Amygdala (tissue), 56 donors: ENCODE measurements around the gene CACNA2D3.

Source experiments
- DNase-seq, 56 donors: peaks; one replicate each; lab custom pipeline; 2025; lab: John Stamatoyannopoulos, UW

Gene CACNA2D3

DNA sequence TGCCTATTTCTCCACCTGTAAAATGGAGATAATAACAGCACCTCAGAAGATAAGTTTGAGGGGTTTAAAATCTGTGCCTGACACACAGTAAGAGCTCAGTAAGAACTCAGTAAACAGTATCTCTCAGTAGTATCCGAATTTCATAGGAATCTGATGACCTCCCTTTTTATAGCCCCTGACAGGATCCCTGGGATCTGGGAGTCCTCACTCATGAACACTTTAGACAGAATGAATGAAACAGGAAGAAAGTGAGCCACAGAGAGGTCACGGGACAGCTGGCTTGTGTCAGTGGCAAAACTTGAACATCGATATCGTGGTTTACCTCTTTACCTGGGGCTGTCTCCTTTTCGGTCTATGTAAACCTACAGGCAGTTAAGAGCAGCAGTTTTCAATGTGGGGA lies 754.3 kb downstream of the CACNA2D3 start:
- DNase-seq, result no peak

DNA sequence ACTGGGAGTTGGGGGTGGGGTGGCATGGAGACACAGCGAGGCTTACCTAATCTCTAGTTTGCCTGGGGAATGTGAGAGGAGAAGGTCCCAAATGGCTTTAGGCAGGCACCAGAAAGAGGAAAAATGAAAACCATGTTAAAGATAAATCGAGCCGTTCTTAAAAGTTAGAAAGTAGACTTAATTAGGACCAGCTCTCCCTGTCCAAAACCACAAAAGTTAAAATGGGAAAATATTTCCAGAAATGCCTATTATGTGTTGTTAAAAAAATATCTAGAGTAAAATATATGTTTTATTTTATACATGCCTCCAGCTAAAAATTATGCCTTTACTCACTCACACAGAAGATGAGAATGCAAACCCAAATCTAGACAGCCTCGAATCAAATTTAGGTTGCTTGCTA lies 755.4 kb downstream of the CACNA2D3 start:
- no peak for DNase-seq

DNA sequence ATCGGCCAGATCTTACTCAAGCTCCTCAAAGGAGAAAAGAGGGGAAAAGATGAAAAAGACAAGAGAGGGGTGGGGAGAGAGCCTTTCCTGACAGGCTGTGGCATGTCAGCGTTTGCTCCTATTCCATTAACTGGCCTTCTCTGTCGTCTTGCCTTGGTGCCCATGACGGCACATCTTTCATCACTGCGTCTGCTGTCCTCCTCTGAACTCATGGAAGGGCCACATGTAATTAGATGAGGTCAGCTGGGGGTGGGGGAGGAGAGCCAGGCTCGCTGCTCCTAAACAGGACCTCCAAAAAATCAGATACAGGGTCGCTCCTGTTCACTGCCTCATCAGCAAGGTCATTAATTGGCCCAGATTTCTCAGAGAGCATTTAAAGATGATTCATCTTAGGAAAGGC lies 755.8 kb downstream of the CACNA2D3 start:
- DNase-seq, result no peak

DNA sequence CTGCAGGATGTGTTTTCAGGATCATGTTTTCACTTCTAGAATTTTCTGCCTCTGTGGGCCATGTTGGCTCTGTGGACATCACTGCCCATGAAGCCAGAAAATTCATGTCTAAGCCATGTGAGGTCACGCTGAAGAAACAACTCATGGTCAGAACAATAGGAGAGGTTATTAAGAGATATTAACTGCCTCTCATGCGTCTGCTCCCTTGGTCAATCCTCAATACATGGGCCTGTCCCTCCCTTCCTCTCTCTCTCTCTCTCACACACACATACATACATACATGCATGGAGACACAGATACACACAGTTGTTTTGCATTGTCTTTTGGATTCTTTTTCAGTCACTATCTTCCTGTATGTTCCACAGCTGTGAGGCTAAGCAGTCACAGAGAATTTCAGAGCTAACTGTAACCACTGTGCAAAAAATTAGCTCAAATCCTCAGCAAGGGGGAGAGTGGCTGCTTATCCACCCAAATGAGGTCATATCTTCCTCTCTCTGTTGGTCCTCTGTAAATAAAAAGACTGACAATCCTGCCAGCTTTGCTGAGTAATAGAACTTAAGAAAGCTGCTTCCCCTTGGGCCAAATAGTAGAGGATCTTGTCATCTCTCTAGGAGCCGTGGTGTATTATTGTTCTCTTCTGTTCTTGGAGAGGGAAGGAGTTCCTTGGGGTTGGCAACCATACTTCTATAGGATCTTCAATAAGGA lies 759.9 kb downstream of the CACNA2D3 start:
- DNase-seq, result no peak

DNA sequence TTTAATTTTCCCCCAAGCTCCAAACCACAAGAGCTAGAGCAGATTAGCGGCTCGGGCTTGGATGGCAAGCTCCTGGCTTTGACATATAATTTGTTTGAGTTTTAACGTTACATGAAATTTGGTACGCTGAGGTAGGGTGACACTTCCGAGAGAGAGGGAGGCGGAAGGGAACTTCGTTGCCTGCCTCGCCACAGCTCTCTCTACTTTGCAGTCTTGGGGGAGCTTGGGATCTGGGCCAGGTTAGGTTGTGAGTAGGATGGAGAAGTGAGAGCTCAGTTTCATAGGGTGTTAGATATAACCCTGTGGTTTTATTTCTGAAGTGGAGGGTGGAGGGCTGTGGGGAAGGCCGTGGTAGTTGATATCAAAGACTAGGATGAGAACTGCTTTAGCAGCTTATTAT lies 765.8 kb downstream of the CACNA2D3 start:
- peak in 1 of 56 donors; percentile 5 for DNase-seq

DNA sequence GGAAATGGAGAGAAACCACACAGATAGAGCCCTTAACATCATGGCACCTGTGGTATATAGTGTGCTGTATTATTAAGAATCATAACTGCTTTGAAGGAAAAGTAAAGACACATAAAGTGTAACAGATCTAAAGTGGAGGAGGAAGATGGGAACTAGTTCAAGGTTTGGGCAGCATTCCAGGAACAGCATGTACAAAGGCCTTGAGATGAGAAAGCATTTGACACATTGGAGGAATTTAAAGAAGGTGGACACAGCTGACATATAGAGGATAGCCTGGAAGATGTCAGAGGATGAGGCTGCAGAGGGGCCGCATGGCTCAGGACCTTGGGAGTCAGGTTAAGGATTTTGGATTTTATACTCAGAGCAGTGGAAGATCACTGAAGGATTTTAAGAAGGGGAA lies 766.5 kb downstream of the CACNA2D3 start:
- DNase-seq, result peak in 1 of 56 donors; percentile 1

DNA sequence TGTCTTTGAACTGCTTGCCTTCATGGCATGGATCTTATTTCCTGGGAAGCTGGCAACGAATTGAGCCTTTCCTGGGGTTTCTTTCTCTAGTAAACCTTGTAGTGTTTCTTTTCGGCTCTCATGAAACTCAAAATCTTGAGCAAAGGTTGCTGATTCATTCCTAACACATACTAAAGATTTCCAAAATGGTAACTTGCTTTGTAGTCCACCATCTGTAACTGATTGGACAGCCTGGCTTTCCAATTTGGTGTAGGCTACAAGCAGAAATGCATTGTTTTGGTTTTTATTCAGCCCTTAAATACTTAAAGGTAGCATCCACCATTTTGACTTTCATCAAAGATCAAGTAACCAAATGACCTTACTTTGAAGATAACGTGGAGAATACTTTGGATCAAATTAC lies 767.4 kb downstream of the CACNA2D3 start:
- DNase-seq, result no peak

DNA sequence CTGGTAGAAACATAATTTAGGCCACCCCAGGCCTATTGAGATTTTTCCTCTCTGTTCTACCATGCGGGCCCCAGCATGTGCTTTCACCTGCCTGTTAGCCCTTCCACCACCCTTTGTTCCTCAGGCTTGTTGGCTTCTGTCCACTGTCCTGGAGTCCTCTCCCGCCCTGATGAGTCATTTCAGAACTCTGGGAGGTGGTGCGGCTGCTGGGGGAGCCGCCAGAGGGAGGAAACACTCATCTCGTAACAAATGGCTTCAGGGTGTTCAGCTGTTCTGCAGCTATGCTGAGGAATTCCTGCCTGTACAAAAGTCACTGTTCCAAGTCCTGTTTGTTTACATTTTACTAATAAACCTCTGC lies 769.2 kb downstream of the CACNA2D3 start:
- peak in 38 of 56 donors; percentile 3 to 50 (median 18) for DNase-seq

DNA sequence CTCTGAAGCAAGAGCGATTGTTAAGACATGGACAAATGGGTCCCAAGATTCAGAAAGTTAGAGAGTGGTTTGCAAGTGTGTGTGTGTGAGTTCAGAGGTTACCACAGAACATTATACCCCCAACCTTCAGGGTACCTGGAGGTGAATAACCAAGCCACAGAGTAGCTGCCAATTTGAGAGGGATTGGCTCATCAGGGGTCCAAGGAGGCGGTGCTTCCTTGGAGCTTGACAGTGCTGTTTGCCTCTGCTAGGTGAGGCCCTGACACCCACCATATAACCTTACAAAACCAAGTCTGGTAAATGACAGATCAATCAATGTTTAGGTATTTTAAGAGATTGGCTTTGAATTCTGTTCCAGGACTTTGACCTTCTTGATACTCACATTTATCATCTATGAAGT lies 769.8 kb downstream of the CACNA2D3 start:
- DNase-seq, result no peak

DNA sequence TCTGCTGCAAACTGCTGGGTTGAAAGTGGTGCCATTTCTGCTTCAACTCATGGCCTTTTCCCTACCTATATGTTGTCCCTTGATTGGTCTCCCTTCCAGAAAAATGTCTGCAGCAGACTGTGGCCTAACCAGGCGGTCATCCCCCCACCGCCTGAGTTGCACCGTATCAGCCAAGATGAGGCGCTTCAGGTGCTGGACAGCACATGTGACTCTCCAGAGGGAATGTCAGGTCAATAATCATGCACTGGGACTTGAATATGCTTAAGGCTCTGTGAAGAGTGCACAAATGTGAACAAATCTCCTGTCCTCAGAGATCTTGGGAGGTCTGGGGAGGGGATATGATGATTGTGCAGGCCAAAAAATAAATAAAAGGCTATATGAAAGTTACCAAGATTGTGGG lies 773.3 kb downstream of the CACNA2D3 start:
- no peak for DNase-seq

DNA sequence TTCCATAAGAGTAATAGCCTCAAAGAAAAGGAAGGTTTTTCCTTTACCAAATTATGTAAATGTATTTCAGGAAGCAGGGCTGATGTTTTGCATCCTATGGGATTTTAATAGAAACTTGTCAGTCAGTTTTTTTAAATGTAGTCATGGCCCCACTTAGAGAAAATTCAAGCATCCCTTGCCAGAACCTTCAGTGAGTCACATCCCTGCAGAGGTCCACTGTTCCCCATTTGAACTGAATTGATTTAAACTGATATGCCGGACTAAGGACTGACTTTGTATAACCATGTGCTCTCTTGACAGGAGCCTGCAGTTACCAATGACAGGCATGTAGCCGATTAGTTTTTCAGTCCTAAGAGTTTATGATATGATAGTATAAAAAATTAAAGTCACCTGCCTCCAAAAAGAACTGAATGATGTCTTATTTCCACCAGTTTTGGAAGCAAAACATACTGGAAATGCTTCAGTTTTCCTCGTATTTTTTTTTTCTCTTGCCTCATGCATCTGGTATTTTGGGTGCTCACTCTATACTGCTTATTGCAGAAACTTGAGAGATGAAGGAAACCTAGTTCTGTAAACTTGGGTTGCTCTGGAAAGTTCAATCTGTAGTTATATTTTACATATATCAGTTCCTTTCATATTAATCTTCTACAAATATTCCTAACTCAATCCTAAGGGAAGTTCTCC lies 774.8 kb downstream of the CACNA2D3 start:
- DNase-seq, result no peak

DNA sequence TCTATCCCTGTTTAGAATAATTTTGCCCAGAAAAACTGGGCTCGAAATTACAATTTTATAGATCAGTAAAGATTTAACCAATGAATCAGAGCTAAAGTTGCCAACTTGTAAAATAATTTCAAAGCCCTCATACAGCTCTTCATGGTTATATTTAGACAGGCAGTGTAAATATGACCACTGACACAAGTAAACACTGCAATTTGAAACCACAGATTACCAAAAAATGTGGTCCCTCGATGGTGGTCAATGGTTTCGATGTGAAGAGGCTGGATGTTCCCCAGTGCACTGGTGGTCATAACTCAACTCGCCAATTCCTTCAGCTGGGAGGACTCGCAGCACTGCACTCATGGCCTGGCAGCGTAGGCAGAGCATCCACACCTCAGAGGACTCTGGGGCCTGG lies 776.9 kb downstream of the CACNA2D3 start:
- DNase-seq, result no peak

DNA sequence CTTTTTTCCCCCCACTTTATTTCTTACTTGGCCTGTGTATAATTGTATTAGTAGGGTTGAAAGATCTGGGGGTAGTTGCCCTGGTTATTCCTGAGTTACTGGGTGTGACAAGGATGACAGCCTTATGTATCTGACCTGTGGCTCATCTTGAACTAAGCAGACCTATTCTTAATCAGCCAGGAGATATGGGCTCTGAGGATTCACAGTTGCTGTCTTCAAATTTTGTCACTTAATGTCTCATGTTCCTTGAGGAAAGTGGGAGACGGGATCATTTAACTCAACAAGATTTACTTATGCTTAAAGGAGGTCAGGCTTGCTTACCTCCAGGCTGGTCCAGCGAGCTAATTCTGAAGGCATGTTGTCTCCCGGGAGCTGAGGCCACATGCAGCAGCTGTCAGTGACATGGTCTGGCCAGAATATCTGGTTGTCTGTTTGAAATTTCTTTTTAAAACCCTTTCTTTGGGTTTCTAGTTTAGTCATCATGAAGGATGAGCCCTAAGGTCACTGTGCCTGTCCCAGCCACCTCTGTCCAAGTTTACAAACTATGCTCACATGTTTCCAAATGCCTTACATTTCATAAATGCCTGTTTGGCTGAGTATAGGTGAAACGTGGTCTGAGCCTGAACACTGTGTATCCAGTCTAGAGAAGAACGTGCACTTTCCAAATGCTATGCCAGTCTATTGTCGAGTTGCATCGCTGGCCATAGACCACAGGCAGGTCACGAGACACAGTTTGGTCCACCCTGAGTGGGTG lies 778.7 kb downstream of the CACNA2D3 start:
- DNase-seq, result no peak

DNA sequence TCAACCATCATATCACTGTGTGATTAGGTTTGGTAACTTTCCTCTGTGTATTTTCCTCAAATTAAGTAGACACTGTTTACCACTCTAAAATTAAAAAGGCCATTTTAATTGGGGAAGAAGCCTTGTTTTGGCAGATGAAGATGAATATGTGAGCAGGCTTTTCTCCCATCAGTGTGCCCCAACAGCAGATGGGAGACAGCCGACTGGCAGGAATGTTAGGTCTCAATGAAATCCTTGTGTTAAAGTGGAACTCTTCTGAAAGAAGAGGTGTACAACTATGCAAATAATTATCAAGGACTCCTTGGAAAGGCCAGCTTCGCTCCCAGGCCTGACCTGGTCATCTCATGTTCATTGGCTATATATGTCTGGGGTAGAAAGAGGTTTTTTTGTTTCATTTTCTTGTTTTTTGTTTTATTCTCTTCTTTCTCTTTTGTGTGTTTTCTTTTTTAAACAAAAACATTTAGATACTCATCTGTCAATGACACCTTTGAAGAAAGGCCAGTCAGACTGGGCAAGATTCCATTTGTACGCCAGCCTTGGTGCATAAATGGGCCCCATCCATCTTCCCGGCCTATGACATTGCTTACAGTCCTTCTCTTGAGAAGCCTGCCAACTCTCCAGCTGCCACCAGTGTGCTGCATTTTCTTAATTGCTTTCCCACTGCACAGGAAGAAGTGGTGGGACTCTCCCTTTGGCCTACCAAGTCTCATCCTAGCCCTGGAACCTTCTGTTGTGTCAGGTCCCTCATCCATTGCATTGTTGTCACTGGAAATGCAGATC lies 779.7 kb downstream of the CACNA2D3 start:
- no peak for DNase-seq

DNA sequence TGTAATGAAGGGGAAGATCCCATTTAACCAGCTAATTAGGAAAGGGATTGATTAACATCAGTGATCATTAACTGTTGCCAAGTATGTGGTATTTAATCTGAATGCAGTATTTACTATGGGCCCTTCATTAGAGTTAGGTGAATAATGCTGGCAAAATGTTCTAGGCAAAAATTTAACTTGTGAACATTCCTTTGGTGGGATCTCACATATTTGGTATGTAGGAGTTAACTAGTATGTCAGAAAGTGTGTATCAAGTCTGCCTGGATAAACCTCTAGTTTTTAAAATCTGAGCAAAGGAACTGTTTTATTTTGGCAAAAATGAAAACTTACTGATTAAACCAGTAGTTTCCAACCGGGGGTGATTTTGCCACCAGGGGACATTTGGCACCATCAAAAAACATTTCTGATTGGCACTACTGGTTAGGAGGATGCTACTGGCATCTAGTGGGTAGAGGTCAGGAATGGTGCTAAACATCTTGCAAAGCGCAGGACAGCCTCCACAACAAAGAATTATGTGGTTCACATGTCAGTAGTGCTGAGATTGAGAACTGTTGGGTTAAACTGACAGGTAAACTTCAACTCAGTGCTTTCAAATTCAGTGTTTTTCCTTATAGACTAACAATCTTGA lies 783.0 kb downstream of the CACNA2D3 start:
- DNase-seq, result no peak

DNA sequence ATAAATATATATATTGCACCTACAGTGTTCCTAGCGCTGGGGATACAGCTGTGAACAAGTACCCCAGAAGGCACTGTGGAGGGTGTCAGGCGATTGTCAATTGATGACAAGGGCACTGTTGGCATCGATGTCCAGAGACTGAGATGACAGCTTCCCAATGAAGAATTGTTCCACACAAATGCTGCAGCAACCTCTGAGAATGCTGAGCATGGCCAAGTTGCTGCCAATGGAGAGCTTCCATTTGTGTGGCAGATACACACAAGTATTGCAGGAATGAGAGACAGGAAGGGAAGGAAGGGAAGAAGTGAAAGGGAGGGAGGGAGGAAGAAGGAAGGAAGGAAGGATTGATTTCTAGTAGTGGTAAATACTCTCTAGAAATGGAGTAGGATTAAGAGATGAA lies 783.6 kb downstream of the CACNA2D3 start:
- no peak for DNase-seq

DNA sequence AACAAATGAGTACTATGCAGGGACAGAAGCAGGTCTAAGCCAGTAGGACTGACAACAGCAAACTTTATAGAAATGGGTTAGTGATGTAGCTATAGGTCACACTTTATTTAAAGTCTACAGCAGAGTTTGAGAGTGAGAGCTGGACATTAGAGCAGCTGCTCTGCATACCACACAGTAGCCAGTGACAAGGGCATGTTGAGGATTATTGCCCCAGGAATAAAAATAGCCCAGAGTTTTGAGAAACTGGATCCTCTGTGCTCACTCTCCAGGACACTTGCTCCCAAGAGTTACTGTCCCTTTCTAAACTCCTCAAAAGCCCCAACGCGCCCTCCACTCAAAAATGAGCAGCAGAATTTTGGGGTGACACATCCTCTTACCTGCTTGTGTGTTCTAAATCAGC lies 784.4 kb downstream of the CACNA2D3 start:
- no peak for DNase-seq

DNA sequence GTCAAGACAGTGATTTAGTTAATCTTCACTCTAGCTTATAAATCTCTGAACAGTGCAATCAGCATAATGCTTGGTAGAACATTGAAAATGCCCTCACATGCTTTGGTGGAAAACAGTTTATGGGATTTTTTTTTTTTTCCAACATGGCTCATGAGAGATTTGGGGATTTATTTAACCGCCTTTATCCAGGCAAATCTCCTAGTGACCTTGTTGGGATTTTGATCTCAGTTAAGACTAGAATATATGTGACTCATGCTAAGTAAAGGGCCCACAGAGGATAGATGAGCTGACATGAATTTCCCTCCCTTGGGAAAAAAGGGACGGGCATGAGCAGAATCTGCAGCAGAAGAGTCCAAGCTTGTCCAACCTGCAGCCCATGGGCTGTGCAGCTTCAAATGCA lies 786.8 kb downstream of the CACNA2D3 start:
- no peak for DNase-seq

DNA sequence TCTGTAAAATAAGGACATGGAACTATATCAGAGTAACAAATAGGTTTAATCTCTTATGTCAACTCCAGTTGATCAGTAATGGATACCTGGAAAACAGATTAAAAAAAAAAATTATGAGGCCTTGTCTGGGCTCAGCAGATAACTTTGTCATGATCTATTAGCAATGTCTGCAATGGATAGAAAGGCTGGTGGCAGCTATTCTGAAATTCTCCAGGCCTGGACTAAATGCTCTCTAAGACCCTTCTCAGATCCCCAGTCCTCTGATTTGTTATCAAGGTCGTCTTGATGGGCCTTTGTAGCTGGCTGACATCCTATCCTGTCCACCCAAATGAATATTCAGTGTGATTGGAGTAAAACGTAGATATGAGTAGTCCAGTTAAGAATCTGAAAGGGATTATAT lies 791.8 kb downstream of the CACNA2D3 start:
- DNase-seq, result no peak

DNA sequence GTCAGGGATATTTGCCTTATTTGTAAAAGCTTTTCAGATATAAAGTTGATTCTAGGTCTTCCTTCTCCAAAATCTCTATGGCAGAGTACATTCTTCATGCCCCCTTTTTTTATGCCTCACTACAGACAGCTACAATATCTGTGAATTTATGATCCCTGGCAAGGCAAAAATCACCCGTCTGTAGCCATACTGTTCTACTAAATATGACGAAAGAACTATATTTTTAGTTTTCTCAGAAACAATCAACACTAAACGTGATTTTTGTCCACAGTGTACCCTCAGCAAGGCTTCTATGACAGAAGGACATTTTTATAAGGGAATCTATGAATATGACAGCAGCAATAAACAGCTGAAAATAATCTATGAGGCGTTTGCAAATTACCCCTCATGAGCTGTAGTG lies 792.8 kb downstream of the CACNA2D3 start:
- DNase-seq, result no peak

DNA sequence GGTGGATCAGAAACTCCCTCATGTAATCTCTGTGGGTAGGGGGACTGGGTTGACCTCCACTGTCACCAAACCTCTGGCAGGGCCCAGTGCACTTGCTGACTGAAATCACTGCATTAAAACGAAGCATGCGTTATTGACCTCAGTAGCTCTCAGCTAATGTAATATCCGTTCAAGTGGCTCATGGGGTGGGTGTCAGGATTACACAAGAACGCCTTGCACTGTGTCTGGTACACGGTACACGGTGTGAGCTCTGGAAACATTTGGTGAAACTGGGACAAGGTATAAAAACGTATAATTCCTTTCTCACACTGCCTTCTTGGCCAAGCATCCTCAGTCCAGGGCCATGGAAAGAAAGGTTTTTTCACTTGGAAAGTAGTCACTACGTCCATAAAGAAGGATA lies 793.6 kb downstream of the CACNA2D3 start:
- DNase-seq, result no peak
